Lower leg skin (tissue), 3 donors: ENCODE results near the gene CACFD1.

ENCODE experiments used
- POLR2A ChIP-seq, 2 donors: fragments of 450-650 bp; IDR thresholded peaks; one replicate each; pipeline ENCODE4 v1.6.1; 2016 to 2017; ENCODE audit warnings: antibody characterized with exemption in 2 of 2, mild to moderate bottlenecking in 1 of 2, moderate library complexity in 1 of 2
- TF ChIP-seq, protein P1 (sequence below), 3 donors: fragments of 450-650 bp; IDR thresholded peaks; one replicate each; pipeline ENCODE4 v1.5.1; 2016; ENCODE audit warnings: antibody characterized with exemption in 3 of 3, mild to moderate bottlenecking in 3 of 3, moderate library complexity in 2 of 3

DNA sequence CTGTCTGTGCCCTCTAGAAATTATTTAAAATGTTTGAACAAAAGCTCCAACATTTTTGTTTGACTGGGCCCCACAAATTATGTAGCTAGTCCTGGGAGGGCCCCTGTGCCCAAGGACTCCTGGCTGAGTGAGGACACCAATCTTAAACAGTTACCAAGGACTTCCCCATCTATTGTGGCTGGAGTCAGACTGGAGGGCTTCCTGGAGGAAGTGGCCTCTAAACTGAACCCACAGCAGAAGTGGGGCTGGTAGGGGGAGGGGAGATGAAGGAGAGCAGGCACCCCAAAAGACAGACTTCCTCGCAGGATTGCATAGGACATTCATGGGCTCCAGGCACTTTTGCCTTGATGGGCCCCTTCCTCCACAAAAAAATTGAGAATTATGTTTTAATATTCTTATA is 29.5 kb upstream of the CACFD1 start:
- TF ChIP-seq, protein P1, sequence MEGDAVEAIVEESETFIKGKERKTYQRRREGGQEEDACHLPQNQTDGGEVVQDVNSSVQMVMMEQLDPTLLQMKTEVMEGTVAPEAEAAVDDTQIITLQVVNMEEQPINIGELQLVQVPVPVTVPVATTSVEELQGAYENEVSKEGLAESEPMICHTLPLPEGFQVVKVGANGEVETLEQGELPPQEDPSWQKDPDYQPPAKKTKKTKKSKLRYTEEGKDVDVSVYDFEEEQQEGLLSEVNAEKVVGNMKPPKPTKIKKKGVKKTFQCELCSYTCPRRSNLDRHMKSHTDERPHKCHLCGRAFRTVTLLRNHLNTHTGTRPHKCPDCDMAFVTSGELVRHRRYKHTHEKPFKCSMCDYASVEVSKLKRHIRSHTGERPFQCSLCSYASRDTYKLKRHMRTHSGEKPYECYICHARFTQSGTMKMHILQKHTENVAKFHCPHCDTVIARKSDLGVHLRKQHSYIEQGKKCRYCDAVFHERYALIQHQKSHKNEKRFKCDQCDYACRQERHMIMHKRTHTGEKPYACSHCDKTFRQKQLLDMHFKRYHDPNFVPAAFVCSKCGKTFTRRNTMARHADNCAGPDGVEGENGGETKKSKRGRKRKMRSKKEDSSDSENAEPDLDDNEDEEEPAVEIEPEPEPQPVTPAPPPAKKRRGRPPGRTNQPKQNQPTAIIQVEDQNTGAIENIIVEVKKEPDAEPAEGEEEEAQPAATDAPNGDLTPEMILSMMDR (IDR thresholded peaks at IDR 0.05), result no peak
- no peak for TF ChIP-seq POLR2A (IDR thresholded peaks at IDR 0.05)
